K562 (cell line): ENCODE measurements around the gene CIAO3. TPM values are rescaled to one million over a fixed set of nuclear protein-coding genes. Genes with fewer than 3 reads are reported as not detected.
A peak's percentile ranks its signal among the peaks of the same experiment; 100 is the strongest.

ENCODE experiments used
- BRD4 ChIP-seq: fragments of 200-600 bp; sonication (generic); IDR thresholded peaks from 2 replicates; pipeline ENCODE4 v1.6.1; 2017; ENCODE audit warnings: inconsistent platforms
- DIDO1 ChIP-seq: fragments of 450-650 bp; IDR thresholded peaks from 2 replicates; pipeline ENCODE4 v1.6.1; 2016; ENCODE audit warnings: low read depth, missing biosample characterization, missing genetic modification characterization
- DPF2 ChIP-seq: fragments of 450-650 bp; IDR thresholded peaks from 2 replicates; pipeline ENCODE4 v1.6.1; 2016
- EGR1 ChIP-seq: fragments of 450-650 bp; conservative IDR thresholded peaks from 2 replicates; pipeline ENCODE4 v1.6.1; 2017; ENCODE audit warnings: mild to moderate bottlenecking
- ELF4 ChIP-seq: fragments of 450-650 bp; formaldehyde crosslinking; IDR thresholded peaks from 2 replicates; pipeline ENCODE4 v1.4.0; 2022; ENCODE audit warnings: missing genetic modification characterization
- HMG20B ChIP-seq: fragments of 250-450 bp; sonication (Bioruptor Pico); IDR thresholded peaks from 2 replicates; pipeline ENCODE4 v1.5.0; 2021; ENCODE audit warnings: mild to moderate bottlenecking
- LARP7 ChIP-seq: fragments of 450-650 bp; IDR thresholded peaks from 2 replicates; pipeline ENCODE4 v1.6.1; 2016
- MIER1 ChIP-seq: fragments of 450-650 bp; IDR thresholded peaks from 2 replicates; pipeline ENCODE4 v1.6.1; 2016; ENCODE audit warnings: antibody characterized with exemption, mild to moderate bottlenecking, low read depth
- MTA2 ChIP-seq: fragments of 450-650 bp; IDR thresholded peaks from 2 replicates; pipeline ENCODE4 v1.6.1; 2016; ENCODE audit warnings: low read depth
- MYNN ChIP-seq, 2 experiments: sonication (generic); formaldehyde crosslinking in 1 of 2; IDR thresholded peaks; 2 replicates each; pipeline versions ENCODE4 v1.5.0 to v1.6.1; 2016 to 2020; ENCODE audit warnings: antibody characterized with exemption in 1 of 2, missing genetic modification reagents in 1 of 2
- NCOA4 ChIP-seq: fragments of 450-650 bp; IDR thresholded peaks from 2 replicates; pipeline ENCODE4 v1.6.1; 2018; ENCODE audit warnings: mild to moderate bottlenecking; ENCODE audit not compliant: partially characterized antibody
- NELFE ChIP-seq: IDR thresholded peaks from 2 replicates; pipeline ENCODE4 v1.6.1; 2011; ENCODE audit warnings: mild to moderate bottlenecking; ENCODE audit not compliant: insufficient read depth, insufficient read length
- NONO ChIP-seq, 2 experiments: fragments of 200-400 bp in 1 of 2; fragments of 450-650 bp in 1 of 2; formaldehyde crosslinking in 1 of 2; IDR thresholded peaks; 2 replicates each; pipeline ENCODE4 v1.6.1; 2017; ENCODE audit warnings: low read depth in 2 of 2, mild to moderate bottlenecking in 2 of 2, moderate library complexity in 2 of 2, low read length in 1 of 2
- PHTF2 ChIP-seq: fragments of 250-450 bp; sonication (Bioruptor Pico); IDR thresholded peaks from 2 replicates; pipeline ENCODE4 v1.5.0; 2021; ENCODE audit warnings: mild to moderate bottlenecking
- POU5F1 ChIP-seq: fragments of 150-350 bp; IDR thresholded peaks from 2 replicates; pipeline ENCODE4 v1.6.1; 2014; ENCODE audit warnings: borderline replicate concordance, low read length, low read depth, mild to moderate bottlenecking; ENCODE audit not compliant: partially characterized antibody
- PTRF ChIP-seq: fragments of 450-650 bp; IDR thresholded peaks from 2 replicates; pipeline ENCODE4 v1.6.1; 2016; ENCODE audit warnings: mild to moderate bottlenecking, missing genetic modification characterization, missing compliant biosample characterization
- RNF2 ChIP-seq: sonication (generic); IDR thresholded peaks from 2 replicates; pipeline ENCODE4 v1.6.1; 2016
- SRSF3 ChIP-seq: fragments of 200-400 bp; formaldehyde crosslinking; IDR thresholded peaks from 2 replicates; pipeline ENCODE4 v1.6.1; 2016; ENCODE audit warnings: mild to moderate bottlenecking, low read length, moderate library complexity; ENCODE audit not compliant: insufficient read depth
- TAF9B ChIP-seq: fragments of 450-650 bp; IDR thresholded peaks from 2 replicates; pipeline ENCODE4 v1.6.1; 2018; ENCODE audit warnings: mild to moderate bottlenecking; ENCODE audit not compliant: partially characterized antibody
- ZBED1 ChIP-seq: IDR thresholded peaks from 2 replicates; pipeline ENCODE4 v1.6.1; 2014
- ZNF175 ChIP-seq: fragments of 200-800 bp; sonication (Bioruptor generic); IDR thresholded peaks from 2 replicates; pipeline ENCODE4 v1.6.1; 2016; ENCODE audit warnings: low read depth, mild to moderate bottlenecking, missing genetic modification characterization, missing compliant biosample characterization
- ZNF212 ChIP-seq: fragments of 450-650 bp; formaldehyde crosslinking; IDR thresholded peaks from 2 replicates; pipeline ENCODE4 v1.4.0; 2020; ENCODE audit warnings: mild to moderate bottlenecking
- ZNF707 ChIP-seq: fragments of 250-450 bp; sonication (Bioruptor Pico); conservative IDR thresholded peaks from 2 replicates; pipeline ENCODE4 v1.8.0; 2022; ENCODE audit warnings: inconsistent platforms, mild to moderate bottlenecking, moderate library complexity
- polyA plus RNA-seq, 8 experiments: library from polyadenylated mRNA; depleted of rRNA in 4 of 8; stranded (reverse) in 5 of 8; unstranded in 3 of 8; fragments of >200 nt; fragmentation: Nextera tagmentation in 2 of 8; fragmentation: Illumina TruSeq in 1 of 8; extraction: Ambion mirVana in 2 of 8; extraction: Trizol in 1 of 8; gene quantifications; 2 replicates each; pipeline versions ENCODE4 v1.2.1 to v1.2.3, GENCODE V29; 2011 to 2014; ENCODE audit warnings: inconsistent platforms in 1 of 8, missing spikeins in 1 of 8
- total RNA-seq, 7 experiments: library from RNA; depleted of rRNA in 6 of 7; stranded (reverse); fragments of >200 nt in 6 of 7; fragmentation: Illumina TruSeq in 2 of 7; extraction: Trizol in 2 of 7; gene quantifications; 2 replicates each; pipeline versions ENCODE4 v1.2.1 to v1.2.3, GENCODE V29; 2011 to 2021; ENCODE audit warnings: low replicate concordance in 1 of 7
- TF ChIP-seq, protein P1 (sequence below): fragments of 450-650 bp; IDR thresholded peaks from 2 replicates; pipeline ENCODE4 v1.6.1; 2016
- TF ChIP-seq, protein P2 (sequence below): fragments of 250-450 bp; sonication (Bioruptor Pico); IDR thresholded peaks from 2 replicates; pipeline ENCODE4 v1.8.0; 2022; ENCODE audit warnings: inconsistent platforms
- TF ChIP-seq, protein P3 (sequence below): fragments of 450-650 bp; IDR thresholded peaks from 2 replicates; pipeline ENCODE4 v1.6.1; 2016; ENCODE audit warnings: mild to moderate bottlenecking

CIAO3 gene
- total and polyA plus RNA-seq, 9 of the 15 experiments (the other 6 are each of a cell fraction or from before 2014, with no cell fraction given) = 2.2 to 35.6 (median 18.7) TPM

DNA sequence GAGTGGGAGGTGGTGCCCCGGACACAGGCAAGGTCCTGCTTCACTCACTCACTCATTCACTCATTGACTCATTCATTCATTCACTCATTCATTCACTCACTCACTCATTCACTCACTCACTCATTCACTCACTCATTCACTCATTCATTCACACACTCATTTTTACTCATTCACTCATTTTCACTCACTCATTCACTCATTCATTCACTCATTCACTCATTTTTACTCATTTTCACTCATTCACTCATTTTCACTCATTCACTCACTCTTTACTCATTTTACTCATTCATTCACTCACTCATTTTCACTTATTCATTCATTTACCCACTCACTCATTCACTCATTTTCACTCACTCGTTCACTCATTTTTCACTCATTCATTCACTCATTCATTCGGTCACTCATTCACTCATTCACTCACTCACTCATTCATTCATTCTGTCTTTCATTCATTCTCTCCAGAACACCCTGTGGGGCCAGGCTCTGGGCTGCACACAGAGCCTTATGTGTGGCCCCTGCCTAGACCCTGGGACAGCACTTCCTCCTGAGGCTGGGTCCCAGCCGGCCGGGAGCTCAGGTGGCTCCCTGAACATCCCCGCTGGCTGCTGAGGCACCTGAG is 38.2 kb upstream of the CIAO3 start (continued):
- TF ChIP-seq DIDO1 (tag) = no peak
- no peak for TF ChIP-seq POU5F1
- no peak for TF ChIP-seq ZNF212 (CRISPR knock-in tag)
- no peak for TF ChIP-seq ZNF707
- no peak for TF ChIP-seq MTA2
- no peak for TF ChIP-seq ELF4 (CRISPR knock-in tag)
- no peak for TF ChIP-seq NELFE
- TF ChIP-seq PHTF2 = no peak
- no peak for TF ChIP-seq TAF9B
- no peak for TF ChIP-seq MYNN (IDR thresholded peaks at IDR 0.05)
- no peak for TF ChIP-seq MYNN (CRISPR knock-in tag; IDR thresholded peaks at IDR 0.05)
- TF ChIP-seq, protein P1, sequence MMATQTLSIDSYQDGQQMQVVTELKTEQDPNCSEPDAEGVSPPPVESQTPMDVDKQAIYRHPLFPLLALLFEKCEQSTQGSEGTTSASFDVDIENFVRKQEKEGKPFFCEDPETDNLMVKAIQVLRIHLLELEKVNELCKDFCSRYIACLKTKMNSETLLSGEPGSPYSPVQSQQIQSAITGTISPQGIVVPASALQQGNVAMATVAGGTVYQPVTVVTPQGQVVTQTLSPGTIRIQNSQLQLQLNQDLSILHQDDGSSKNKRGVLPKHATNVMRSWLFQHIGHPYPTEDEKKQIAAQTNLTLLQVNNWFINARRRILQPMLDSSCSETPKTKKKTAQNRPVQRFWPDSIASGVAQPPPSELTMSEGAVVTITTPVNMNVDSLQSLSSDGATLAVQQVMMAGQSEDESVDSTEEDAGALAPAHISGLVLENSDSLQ = no peak
- 0 out of 2 replicates have a peak, but pooled peaks have one; percentile 31 for TF ChIP-seq DPF2
- no peak for TF ChIP-seq ZNF175 (CRISPR knock-in tag)
- no peak for TF ChIP-seq EGR1
- TF ChIP-seq NCOA4 = peak; percentile 56
- no peak for TF ChIP-seq BRD4
- no peak for TF ChIP-seq ZBED1
- TF ChIP-seq RNF2 = no peak
- no peak for TF ChIP-seq SRSF3
- TF ChIP-seq, protein P2, sequence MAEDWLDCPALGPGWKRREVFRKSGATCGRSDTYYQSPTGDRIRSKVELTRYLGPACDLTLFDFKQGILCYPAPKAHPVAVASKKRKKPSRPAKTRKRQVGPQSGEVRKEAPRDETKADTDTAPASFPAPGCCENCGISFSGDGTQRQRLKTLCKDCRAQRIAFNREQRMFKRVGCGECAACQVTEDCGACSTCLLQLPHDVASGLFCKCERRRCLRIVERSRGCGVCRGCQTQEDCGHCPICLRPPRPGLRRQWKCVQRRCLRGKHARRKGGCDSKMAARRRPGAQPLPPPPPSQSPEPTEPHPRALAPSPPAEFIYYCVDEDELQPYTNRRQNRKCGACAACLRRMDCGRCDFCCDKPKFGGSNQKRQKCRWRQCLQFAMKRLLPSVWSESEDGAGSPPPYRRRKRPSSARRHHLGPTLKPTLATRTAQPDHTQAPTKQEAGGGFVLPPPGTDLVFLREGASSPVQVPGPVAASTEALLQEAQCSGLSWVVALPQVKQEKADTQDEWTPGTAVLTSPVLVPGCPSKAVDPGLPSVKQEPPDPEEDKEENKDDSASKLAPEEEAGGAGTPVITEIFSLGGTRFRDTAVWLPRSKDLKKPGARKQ (CRISPR knock-in tag) = no peak
- TF ChIP-seq PTRF (tag) = no peak
- TF ChIP-seq MIER1 = 0 out of 2 replicates have a peak, but pooled peaks have one; percentile 19
- TF ChIP-seq NONO (IDR thresholded peaks at IDR 0.05; ENCODE audit: low read depth in 2 of 2, low read length in 1 of 2) = no peak
- TF ChIP-seq LARP7 = peak; percentile 48; the same call in 1 of the 2 replicates
- TF ChIP-seq, protein P3, sequence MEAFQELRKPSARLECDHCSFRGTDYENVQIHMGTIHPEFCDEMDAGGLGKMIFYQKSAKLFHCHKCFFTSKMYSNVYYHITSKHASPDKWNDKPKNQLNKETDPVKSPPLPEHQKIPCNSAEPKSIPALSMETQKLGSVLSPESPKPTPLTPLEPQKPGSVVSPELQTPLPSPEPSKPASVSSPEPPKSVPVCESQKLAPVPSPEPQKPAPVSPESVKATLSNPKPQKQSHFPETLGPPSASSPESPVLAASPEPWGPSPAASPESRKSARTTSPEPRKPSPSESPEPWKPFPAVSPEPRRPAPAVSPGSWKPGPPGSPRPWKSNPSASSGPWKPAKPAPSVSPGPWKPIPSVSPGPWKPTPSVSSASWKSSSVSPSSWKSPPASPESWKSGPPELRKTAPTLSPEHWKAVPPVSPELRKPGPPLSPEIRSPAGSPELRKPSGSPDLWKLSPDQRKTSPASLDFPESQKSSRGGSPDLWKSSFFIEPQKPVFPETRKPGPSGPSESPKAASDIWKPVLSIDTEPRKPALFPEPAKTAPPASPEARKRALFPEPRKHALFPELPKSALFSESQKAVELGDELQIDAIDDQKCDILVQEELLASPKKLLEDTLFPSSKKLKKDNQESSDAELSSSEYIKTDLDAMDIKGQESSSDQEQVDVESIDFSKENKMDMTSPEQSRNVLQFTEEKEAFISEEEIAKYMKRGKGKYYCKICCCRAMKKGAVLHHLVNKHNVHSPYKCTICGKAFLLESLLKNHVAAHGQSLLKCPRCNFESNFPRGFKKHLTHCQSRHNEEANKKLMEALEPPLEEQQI = no peak
- no peak for TF ChIP-seq HMG20B (CRISPR knock-in tag)
